K562 (cell line): ENCODE data around the gene FGF4. TPM values are rescaled to one million over a fixed set of nuclear protein-coding genes. Genes with fewer than 3 reads are reported as not detected.

ENCODE experiments used
- ATAC-seq: fragments of 200-7000 bp; cut with Tn5 transposase; 3 replicates; pipeline ENCODE4 v1.9.1; 2020; ENCODE audit warnings: moderate library complexity
- BruUV-seq: library from RNA; stranded (reverse); fragments of 400-500 nt; replicated peaks from 2 replicates; lab custom pipeline; 2021; lab: Mats Ljungman, UMichigan
- CTCF ChIA-PET: fragments of 300-600 bp; formaldehyde crosslinking; extraction: SDS; loops from one replicate; lab custom pipeline; 2021; ENCODE audit warnings: low intra/inter-chr PET ratio; lab: Yijun Ruan, JAX
- POLR2A ChIA-PET: fragments of 300-600, 350-650 bp; sonication (Branson Sonifier 250); formaldehyde crosslinking; extraction: SDS; loops from one replicate; lab custom pipeline; 2021; ENCODE audit warnings: antibody characterized with exemption, inconsistent platforms; lab: Yijun Ruan, JAX
- DNase-seq, 4 experiments: peaks; one replicate each; pipeline versions ENCODE4 v3.0.0 to v3.0.0-alpha.2; 2011 to 2018; ENCODE audit warnings: low spot score in 3 of 4, mixed read lengths in 3 of 4; ENCODE audit errors: extremely low read depth in 1 of 4
- FAIRE-seq: peaks from 2 replicates; lab custom pipeline; 2011; peaks lifted over from hg19 to GRCh38; lab: Jason Lieb, UNC
- H2AFZ ChIP-seq: 2 replicates; pipeline ENCODE4 v1.6.0; 2011; ENCODE audit warnings: low read depth, low read length, control low read depth, inconsistent platforms
- H3K27ac ChIP-seq: fragments of 200-600 bp; 3 replicates; pipeline ENCODE4 v1.8.0; 2011; ENCODE audit warnings: low read depth, mild to moderate bottlenecking, control low read depth, inconsistent platforms, low read length, moderate library complexity, mixed read lengths; ENCODE audit errors: extremely low read depth
- H3K27me3 ChIP-seq, 2 experiments: fragments of 300-600 bp in 1 of 2; 2 replicates in 1 of 2; 3 replicates in 1 of 2; pipeline versions ENCODE4 v1.6.0 to v1.8.0; 2011; ENCODE audit warnings: inconsistent platforms in 2 of 2, low read length in 2 of 2, mild to moderate bottlenecking in 1 of 2, mixed read lengths in 1 of 2, moderate library complexity in 1 of 2; ENCODE audit not compliant: control insufficient read depth in 2 of 2, insufficient read depth in 2 of 2
- H3K36me3 ChIP-seq: fragments of 300-600 bp; 3 replicates; pipeline ENCODE4 v1.8.0; 2011; ENCODE audit warnings: mild to moderate bottlenecking, low read length, inconsistent platforms; ENCODE audit not compliant: control insufficient read depth, insufficient read depth
- H3K4me1 ChIP-seq, 2 experiments: fragments of 200-600 bp in 1 of 2; replicated peaks in 1 of 2; 2 replicates in 1 of 2; 3 replicates in 1 of 2; pipeline versions ENCODE4 v1.5.1 to v1.8.0; 2011; ENCODE audit warnings: inconsistent platforms in 2 of 2, low read length in 2 of 2, mild to moderate bottlenecking in 1 of 2, mixed read lengths in 1 of 2, moderate library complexity in 1 of 2; ENCODE audit not compliant: control insufficient read depth in 2 of 2, insufficient read depth in 2 of 2
- H3K4me2 ChIP-seq: 2 replicates; pipeline ENCODE4 v1.6.1; 2011; ENCODE audit warnings: low read length, control low read depth, inconsistent platforms, mixed read lengths; ENCODE audit not compliant: insufficient read depth
- H3K4me3 ChIP-seq: fragments of 200-600 bp; sonication (generic), shearing (Covaris generic); 2 replicates; pipeline ENCODE4 v1.5.1; 2016; ENCODE audit warnings: control low read depth, inconsistent platforms
- H3K79me2 ChIP-seq: fragments of 200-600 bp; 3 replicates; pipeline ENCODE4 v1.8.0; 2011; ENCODE audit warnings: low read length, inconsistent platforms; ENCODE audit not compliant: control insufficient read depth, insufficient read depth
- H3K9ac ChIP-seq, 2 experiments: 2 replicates each; pipeline versions ENCODE4 v1.6.0 to v1.6.1; 2011; ENCODE audit warnings: low read depth in 2 of 2, low read length in 2 of 2, control low read depth in 1 of 2, inconsistent platforms in 1 of 2, mild to moderate bottlenecking in 1 of 2, mixed read lengths in 1 of 2; ENCODE audit not compliant: insufficient read depth in 1 of 2
- H3K9me1 ChIP-seq: one replicate; pipeline ENCODE4 v1.6.0; 2011; ENCODE audit warnings: inconsistent platforms, mild to moderate bottlenecking, low read length, moderate library complexity; ENCODE audit not compliant: control insufficient read depth, insufficient read depth
- H3K9me3 ChIP-seq: replicated peaks from 2 replicates; pipeline ENCODE4 v1.5.1; 2011; ENCODE audit warnings: low read depth, low read length, inconsistent platforms; ENCODE audit not compliant: control insufficient read depth, insufficient read depth
- H4K20me1 ChIP-seq: replicated peaks from 2 replicates; pipeline ENCODE4 v1.6.1; 2011; ENCODE audit warnings: low read length, inconsistent platforms, mixed read lengths; ENCODE audit not compliant: control insufficient read depth, insufficient read depth
- CREBBP ChIP-seq: IDR thresholded peaks from one replicate; pipeline ENCODE4 v1.6.1; 2012; ENCODE audit warnings: low read depth, mild to moderate bottlenecking, control low read depth, inconsistent platforms, low read length
- CTBP1 ChIP-seq: fragments of 450-650 bp; IDR thresholded peaks from 2 replicates; pipeline ENCODE4 v1.6.1; 2016; ENCODE audit warnings: borderline replicate concordance
- MED1 ChIP-seq: sonication (generic); formaldehyde crosslinking; IDR thresholded peaks from 2 replicates; pipeline ENCODE4 v1.8.1; 2023; ENCODE audit warnings: missing genetic modification reagents, borderline replicate concordance
- MYNN ChIP-seq, 2 experiments: sonication (generic); formaldehyde crosslinking in 1 of 2; IDR thresholded peaks; 2 replicates each; pipeline versions ENCODE4 v1.5.0 to v1.6.1; 2016 to 2020; ENCODE audit warnings: antibody characterized with exemption in 1 of 2, missing genetic modification reagents in 1 of 2
- PCBP1 ChIP-seq: fragments of 200-400 bp; formaldehyde crosslinking; IDR thresholded peaks from 2 replicates; pipeline ENCODE4 v1.6.1; 2018; ENCODE audit warnings: mild to moderate bottlenecking, low read depth, low read length; ENCODE audit not compliant: poor library complexity, severe bottlenecking
- ZMIZ1 ChIP-seq, 2 experiments: fragments of 150-350 bp in 1 of 2; IDR thresholded peaks; 2 replicates each; pipeline ENCODE4 v1.6.1; 2012 to 2016; ENCODE audit warnings: low read depth in 2 of 2, low read length in 2 of 2, mild to moderate bottlenecking in 1 of 2, moderate library complexity in 1 of 2
- ZNF407 ChIP-seq: fragments of 450-650 bp; IDR thresholded peaks from 2 replicates; pipeline ENCODE4 v1.6.1; 2016; ENCODE audit warnings: low read depth
- WGBS: fragments of 100-300 bp; shearing (Covaris generic); methylation state at CpG from one replicate; pipeline ENCODE4 v1.1.6; 2016; ENCODE audit warnings: low coverage, mixed read lengths; ENCODE audit not compliant: insufficient coverage; ENCODE audit errors: missing lambda C conversion rate; 5-methylcytosine and 5-hydroxymethylcytosine counted together
- in situ Hi-C: fragments of 300-500 bp; cut with MboI; formaldehyde crosslinking; loops from 4 replicates; pipeline ENCODE4 v1.15.0; 2018; ENCODE audit warnings: inconsistent platforms, mixed read lengths
- intact Hi-C: fragments of 100-400 bp; cut with micrococcal nuclease; formaldehyde crosslinking; loops from 2 replicates; pipeline ENCODE4 v1.14.2; 2022
- polyA plus RNA-seq, 8 experiments: library from polyadenylated mRNA; depleted of rRNA in 4 of 8; stranded (reverse) in 5 of 8; unstranded in 3 of 8; fragments of >200 nt; fragmentation: Nextera tagmentation in 2 of 8; fragmentation: Illumina TruSeq in 1 of 8; extraction: Ambion mirVana in 2 of 8; extraction: Trizol in 1 of 8; gene quantifications; 2 replicates each; pipeline versions ENCODE4 v1.2.1 to v1.2.3, GENCODE V29; 2011 to 2014; ENCODE audit warnings: inconsistent platforms in 1 of 8, missing spikeins in 1 of 8
- total RNA-seq, 7 experiments: library from RNA; depleted of rRNA in 6 of 7; stranded (reverse); fragments of >200 nt in 6 of 7; fragmentation: Illumina TruSeq in 2 of 7; extraction: Trizol in 2 of 7; gene quantifications; 2 replicates each; pipeline versions ENCODE4 v1.2.1 to v1.2.3, GENCODE V29; 2011 to 2021; ENCODE audit warnings: low replicate concordance in 1 of 7

Gene FGF4
- total and polyA plus RNA-seq, 9 of the 15 experiments (the other 6 are each of a cell fraction or from before 2014, with no cell fraction given) = not detected

GRCh38 chr11:69810289-69811118, 35.4 kb upstream of the FGF4 start (continued):
- no peak for TF ChIP-seq MYNN (IDR thresholded peaks at IDR 0.05)
- TF ChIP-seq MYNN (CRISPR knock-in tag; IDR thresholded peaks at IDR 0.05) = no peak
- no peak for TF ChIP-seq MED1 (CRISPR knock-in tag)
- TF ChIP-seq CREBBP = no peak
- TF ChIP-seq PCBP1 = no peak

GRCh38 chr11:69808667-69809086, 33.5 kb upstream of the FGF4 start:
- WGBS = 0% methylated on average over 7 of the region's 7 CpGs
- TF ChIP-seq CTBP1 (no peak), ZMIZ1 (IDR thresholded peaks at IDR 0.05; ENCODE audit: low read depth in 2 of 2, low read length in 2 of 2) (no peak), ZNF407 (no peak)

More at GRCh38 chr11:69808667-69809086, 33.5 kb upstream of the FGF4 start:
- H3K27me3 ChIP-seq = peaks cover 17 to 52% of the 10 kb centered on the region in 2 experiments; a peak in 3 of 5 replicates
- no peak overlapping the region for H3K27ac ChIP-seq
- no TSS peak for BruUV-seq
- H3K36me3 ChIP-seq = no peaks in the 10 kb centered on the region
- no peak overlapping the region for H2AFZ ChIP-seq
- H4K20me1 ChIP-seq = peaks cover 22% of the 10 kb centered on the region; the same call in 1 of the 2 replicates
- H3K4me3 ChIP-seq = no peak overlapping the region
- ChIA-PET POLR2A (no interaction called here), CTCF (no interaction called here)
- in situ Hi-C loops = no loop called here
- intact Hi-C loops = no loop called here
- H3K79me2 ChIP-seq = no peaks in the 10 kb centered on the region
- FAIRE-seq (no peak), ATAC-seq (no peak), DNase-seq (no peak)
- H3K4me1 ChIP-seq = peaks cover 0 to 7% of the 10 kb centered on the region in 2 experiments; a peak in 1 of 5 replicates
- no peaks in the 10 kb centered on the region for H3K9me1 ChIP-seq
- H3K9me3 ChIP-seq = no peaks in the 10 kb centered on the region
- no peak overlapping the region for H3K9ac ChIP-seq
- no peak overlapping the region for H3K4me2 ChIP-seq
